ACC112 (cell line): ENCODE measurements around the gene GPRC5B.

ENCODE experiments used
- H2AFZ ChIP-seq: fragments of 200-600 bp; sonication (generic); one replicate; pipeline ENCODE4 v1.6.0; 2017; ENCODE audit warnings: antibody characterized with exemption, low read length; ENCODE audit not compliant: unreplicated experiment
- H3K27ac ChIP-seq: fragments of 200-600 bp; sonication (generic); 2 replicates; pipeline ENCODE4 v1.5.1; 2014; ENCODE audit warnings: low read depth, mild to moderate bottlenecking, antibody characterized with exemption, low read length, moderate library complexity
- H3K27me3 ChIP-seq: fragments of 200-600 bp; sonication (generic); 2 replicates; pipeline ENCODE4 v1.6.1; 2014; ENCODE audit warnings: mild to moderate bottlenecking, antibody characterized with exemption, low read length, moderate library complexity, mixed read lengths; ENCODE audit not compliant: insufficient read depth
- H3K36me3 ChIP-seq: fragments of 200-600 bp; sonication (generic); 2 replicates; pipeline ENCODE4 v1.6.1; 2016; ENCODE audit warnings: mild to moderate bottlenecking, antibody characterized with exemption, low read length, moderate library complexity, mixed read lengths; ENCODE audit not compliant: insufficient read depth
- H3K4me1 ChIP-seq: fragments of 200-600 bp; sonication (generic); one replicate; pipeline ENCODE4 v1.6.1; 2016; ENCODE audit warnings: low read length, mixed read lengths; ENCODE audit not compliant: insufficient read depth, unreplicated experiment, control insufficient read depth
- H3K4me3 ChIP-seq: fragments of 200-600 bp; sonication (generic); 2 replicates; pipeline ENCODE4 v1.5.1; 2014; ENCODE audit warnings: mild to moderate bottlenecking, low read depth, low read length
- H3K79me2 ChIP-seq: fragments of 200-600 bp; sonication (generic); one replicate; pipeline ENCODE4 v1.6.0; 2016; ENCODE audit warnings: low read length; ENCODE audit not compliant: control insufficient read depth, unreplicated experiment, insufficient read depth

The GPRC5B gene

DNA sequence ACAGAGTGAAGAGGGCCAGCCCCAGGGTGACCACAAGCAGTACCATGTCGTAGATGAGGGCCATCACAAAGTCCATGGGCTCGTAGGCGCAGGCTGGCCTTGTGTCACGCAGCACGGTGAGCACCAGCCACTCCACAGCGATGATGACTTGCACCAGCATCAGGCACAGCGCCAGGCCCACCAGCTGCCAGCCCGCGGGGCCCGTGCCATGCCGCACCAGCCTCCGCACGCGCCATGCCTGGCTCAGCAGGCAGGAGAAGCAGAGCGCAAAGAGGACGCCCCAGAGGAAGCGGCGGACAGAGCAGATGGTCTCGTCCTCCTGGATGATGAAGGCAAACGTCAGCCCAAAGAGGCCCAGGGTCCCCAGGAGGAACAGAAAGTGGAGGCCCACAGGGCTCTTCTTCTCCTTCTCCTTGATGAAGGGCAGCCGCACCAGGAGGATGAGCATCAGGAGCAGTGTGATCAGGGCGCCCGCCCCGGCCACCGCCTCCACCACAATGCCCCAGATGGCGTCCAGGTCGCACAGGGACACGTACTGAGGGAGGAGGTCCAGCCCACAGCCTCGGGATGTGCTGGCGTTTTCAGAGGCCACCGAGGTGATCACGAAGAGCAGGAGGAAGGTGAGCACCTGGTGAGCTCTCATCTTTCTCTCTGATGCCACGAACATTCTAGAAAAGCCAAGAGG is 12.3 kb downstream of the GPRC5B start:
- Histone ChIP-seq H2AFZ (no peak overlapping the region), H3K27me3 (no peaks in the 10 kb centered on the region), H3K4me1 (no peaks in the 10 kb centered on the region), H3K79me2 (no peaks in the 10 kb centered on the region), H3K36me3 (no peaks in the 10 kb centered on the region), H3K4me3 (no peak overlapping the region), H3K27ac (no peak overlapping the region)

GRCh38 chr16:19871721-19872120 is 12.9 kb downstream of the GPRC5B start:
- Histone ChIP-seq H3K4me3 (no peak overlapping the region), H3K27ac (no peak overlapping the region), H2AFZ (no peak overlapping the region), H3K79me2 (no peaks in the 10 kb centered on the region), H3K36me3 (no peaks in the 10 kb centered on the region), H3K27me3 (no peaks in the 10 kb centered on the region), H3K4me1 (no peaks in the 10 kb centered on the region)

DNA sequence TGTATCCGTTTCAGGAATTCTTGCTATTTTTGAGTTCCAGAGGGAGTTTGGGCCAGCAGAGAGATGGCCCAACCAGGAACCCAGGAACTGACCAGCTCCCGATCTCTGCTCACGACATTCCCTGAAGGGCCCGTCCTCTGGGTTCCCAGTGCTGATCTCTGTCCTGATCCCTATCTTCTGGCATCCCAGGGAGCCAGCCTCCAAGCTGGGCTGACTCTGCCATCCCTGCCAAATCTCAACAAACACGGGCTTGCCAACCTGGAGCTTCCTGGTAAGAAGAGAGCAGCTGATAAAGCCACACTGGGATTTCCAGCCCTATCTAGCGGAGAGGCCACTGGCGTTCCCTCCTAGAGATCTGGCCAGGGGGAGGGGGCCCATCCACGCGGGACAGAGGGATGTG is 16.2 kb downstream of the GPRC5B start:
- no peak overlapping the region for H3K4me3 ChIP-seq
- no peaks in the 10 kb centered on the region for H3K79me2 ChIP-seq
- no peaks in the 10 kb centered on the region for H3K27me3 ChIP-seq
- H3K27ac ChIP-seq, result no peak overlapping the region
- no peaks in the 10 kb centered on the region for H3K4me1 ChIP-seq
- H3K36me3 ChIP-seq, result no peaks in the 10 kb centered on the region
- H2AFZ ChIP-seq, result no peak overlapping the region

DNA sequence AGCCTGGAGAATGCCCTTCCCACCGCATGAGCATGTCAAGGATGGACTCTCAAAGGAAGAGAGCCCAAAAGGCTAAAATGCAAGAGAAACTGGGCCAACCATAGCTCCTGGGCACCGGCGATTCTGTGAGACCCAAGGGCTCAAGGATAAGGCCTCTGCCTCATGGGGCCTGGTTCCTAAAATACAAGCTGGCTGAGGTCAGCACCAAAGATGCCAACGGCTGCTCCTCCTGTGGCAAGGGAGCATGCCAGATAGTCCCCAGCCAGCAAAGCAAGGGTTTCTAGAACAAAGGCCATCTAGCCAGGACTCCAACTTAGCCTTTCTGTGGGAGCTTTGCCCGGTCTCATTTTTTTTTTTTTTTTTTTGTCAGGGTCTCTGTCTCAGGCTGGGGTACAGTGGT is 20.1 kb downstream of the GPRC5B start:
- Histone ChIP-seq H3K36me3 (no peaks in the 10 kb centered on the region), H3K27me3 (no peaks in the 10 kb centered on the region), H3K4me1 (no peaks in the 10 kb centered on the region), H3K27ac (no peak overlapping the region), H2AFZ (no peak overlapping the region), H3K4me3 (no peak overlapping the region), H3K79me2 (no peaks in the 10 kb centered on the region)

GRCh38 chr16:19863990-19864389 is 20.7 kb downstream of the GPRC5B start:
- Histone ChIP-seq H3K36me3 (no peaks in the 10 kb centered on the region), H3K27ac (no peak overlapping the region), H3K4me1 (no peaks in the 10 kb centered on the region), H3K27me3 (no peaks in the 10 kb centered on the region), H3K79me2 (no peaks in the 10 kb centered on the region), H3K4me3 (no peak overlapping the region), H2AFZ (no peak overlapping the region)

DNA sequence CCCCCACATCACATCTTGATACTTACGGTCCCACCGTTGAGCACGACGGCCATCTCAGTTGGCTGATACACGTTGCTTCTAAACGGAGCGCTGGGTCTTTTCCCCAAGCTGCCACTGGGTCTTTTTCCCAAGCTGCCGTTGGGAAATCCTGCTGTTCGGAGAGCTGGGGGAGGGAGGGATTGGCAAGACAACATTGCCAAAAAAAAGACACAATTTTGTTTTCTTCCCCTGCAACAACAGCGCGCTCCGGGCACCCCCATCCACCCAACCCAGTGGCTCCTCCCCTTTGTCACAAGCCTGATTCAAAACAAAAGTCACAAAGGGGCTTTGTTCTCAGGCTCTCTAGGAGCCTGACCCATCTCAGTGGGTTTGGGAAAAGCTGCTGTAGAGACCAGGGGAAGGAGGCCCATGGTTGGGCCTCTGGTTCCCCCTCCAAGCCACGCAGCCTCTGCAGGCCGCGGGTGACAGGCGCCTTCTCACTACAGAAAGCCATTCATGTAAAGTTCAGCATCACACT is 22.8 kb downstream of the GPRC5B start:
- Histone ChIP-seq H3K36me3 (no peaks in the 10 kb centered on the region), H3K4me3 (no peak overlapping the region), H3K4me1 (no peaks in the 10 kb centered on the region), H3K79me2 (no peaks in the 10 kb centered on the region), H2AFZ (no peak overlapping the region), H3K27ac (no peak overlapping the region), H3K27me3 (no peaks in the 10 kb centered on the region)

- Histone ChIP-seq H3K4me3 (no peak overlapping the region), H3K27me3 (no peaks in the 10 kb centered on the region), H3K79me2 (no peaks in the 10 kb centered on the region), H3K4me1 (no peaks in the 10 kb centered on the region), H3K36me3 (no peaks in the 10 kb centered on the region), H2AFZ (no peak overlapping the region), H3K27ac (no peak overlapping the region)
Measured at GRCh38 chr16:19861133-19861532, 23.5 kb downstream of the GPRC5B start.

DNA sequence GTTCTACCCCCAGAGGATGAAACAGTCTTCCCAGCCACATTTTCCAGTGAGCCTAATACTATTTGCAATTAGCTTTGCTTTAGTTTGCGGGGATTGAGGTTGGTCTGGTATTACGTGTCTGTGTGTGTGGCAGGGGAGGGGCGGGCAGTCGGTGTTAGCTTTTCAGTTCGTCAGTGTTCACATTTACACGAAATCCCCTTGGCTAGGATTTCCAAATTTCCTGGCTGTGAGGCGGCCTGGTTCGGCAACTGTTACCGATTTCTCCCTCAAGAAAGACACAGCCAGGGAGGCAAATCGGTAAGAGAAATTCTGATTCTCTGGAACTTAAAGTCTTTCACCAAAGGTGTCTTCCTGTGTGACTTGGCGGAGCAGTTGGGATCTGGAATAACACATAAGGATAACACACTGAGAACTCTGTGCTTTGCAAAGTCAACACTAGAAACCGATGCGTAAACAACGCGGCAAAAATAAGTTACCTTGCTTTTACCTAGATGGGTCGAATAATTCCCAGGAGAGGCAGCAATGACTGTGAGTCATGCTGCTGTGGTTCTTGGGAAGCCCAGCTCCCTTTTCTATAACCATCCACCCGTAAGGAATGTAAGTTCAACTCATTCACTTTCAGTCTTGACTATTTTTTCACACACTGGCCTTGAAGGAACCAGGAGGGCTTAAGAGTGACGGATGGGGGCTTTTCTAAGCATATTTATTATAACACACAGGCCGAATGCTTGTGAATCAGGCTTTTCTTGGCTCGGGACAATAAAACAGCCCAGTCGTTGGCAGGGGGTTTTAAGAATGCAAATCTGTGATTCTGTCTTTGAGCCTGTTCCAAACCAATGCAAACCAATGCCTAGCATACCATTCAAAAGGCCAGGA is 24.2 kb downstream of the GPRC5B start:
- H3K4me3 ChIP-seq, result no peak overlapping the region
- no peaks in the 10 kb centered on the region for H3K4me1 ChIP-seq
- H3K79me2 ChIP-seq, result no peaks in the 10 kb centered on the region
- no peaks in the 10 kb centered on the region for H3K36me3 ChIP-seq
- H2AFZ ChIP-seq, result no peak overlapping the region
- no peaks in the 10 kb centered on the region for H3K27me3 ChIP-seq
- H3K27ac ChIP-seq, result no peak overlapping the region

DNA sequence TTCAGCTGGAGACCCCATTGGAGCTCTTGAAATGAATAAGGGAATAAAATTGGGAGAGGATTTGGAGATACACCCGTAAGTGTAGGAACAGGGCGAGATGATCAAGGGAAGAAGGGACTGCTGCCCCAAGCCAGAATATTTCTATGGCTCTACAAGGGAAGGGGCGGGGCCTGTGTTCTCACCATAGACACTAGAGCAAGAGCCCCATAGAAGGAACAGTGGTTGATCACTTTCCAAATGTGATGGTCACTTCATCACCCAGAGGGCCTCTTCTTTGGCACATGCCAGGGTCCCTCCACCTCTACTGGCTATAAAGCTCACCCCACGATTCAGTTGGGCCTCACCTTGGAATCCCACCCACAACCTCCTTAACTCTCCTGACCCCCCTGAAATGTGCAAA is 25.0 kb downstream of the GPRC5B start:
- Histone ChIP-seq H3K36me3 (no peaks in the 10 kb centered on the region), H3K27ac (no peak overlapping the region), H2AFZ (no peak overlapping the region), H3K4me3 (no peak overlapping the region), H3K79me2 (no peaks in the 10 kb centered on the region), H3K4me1 (no peaks in the 10 kb centered on the region), H3K27me3 (no peaks in the 10 kb centered on the region)

DNA sequence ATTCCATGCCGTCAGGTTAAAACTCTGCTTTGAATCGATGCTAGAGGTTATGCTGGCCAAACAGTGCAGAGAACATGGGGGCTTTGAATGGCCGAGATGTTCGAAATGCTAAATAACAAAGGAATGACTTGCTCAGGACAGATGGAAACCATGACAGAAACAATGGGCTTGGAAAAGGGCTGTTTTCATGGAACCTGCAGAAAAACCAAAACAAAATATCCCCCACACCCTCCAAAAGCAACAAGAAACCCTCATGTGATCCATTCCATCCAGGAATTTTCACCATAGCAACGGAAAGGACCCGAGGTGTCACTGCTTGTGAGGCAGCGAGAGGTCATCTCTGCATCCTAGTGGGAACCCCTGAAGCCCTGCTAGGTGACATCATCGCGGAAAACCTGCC is 25.5 kb downstream of the GPRC5B start:
- no peaks in the 10 kb centered on the region for H3K4me1 ChIP-seq
- H3K79me2 ChIP-seq, result no peaks in the 10 kb centered on the region
- no peak overlapping the region for H3K27ac ChIP-seq
- no peak overlapping the region for H3K4me3 ChIP-seq
- no peak overlapping the region for H2AFZ ChIP-seq
- no peaks in the 10 kb centered on the region for H3K36me3 ChIP-seq
- H3K27me3 ChIP-seq, result no peaks in the 10 kb centered on the region
